GM19238 (cell line): ENCODE results near the gene PFKFB1.
A peak's percentile ranks its signal among the peaks of the same experiment; 100 is the strongest.

ENCODE experiments used
- DNase-seq: peaks from one replicate; pipeline ENCODE4 v3.0.0; 2011; ENCODE audit warnings: low spot score; ENCODE audit not compliant: insufficient read length

Gene PFKFB1

GRCh38 chrX:54923376-54923775, 70.6 kb downstream of the PFKFB1 start:
- DNase-seq, result no peak

GRCh38 chrX:54922547-54922946, 71.4 kb downstream of the PFKFB1 start:
- no peak for DNase-seq

- DNase-seq, result peak; percentile 30
Measured at GRCh38 chrX:54921427-54922021, 72.5 kb downstream of the PFKFB1 start.

GRCh38 chrX:54920610-54921426, 73.2 kb downstream of the PFKFB1 start, which contains the start of gene TRO:
Gene TRO (plus strand): TSS chrX:54920824. CDS start chrX:54922247, 1,423 bp downstream.
- no peak for DNase-seq

GRCh38 chrX:54909941-54910340, 84.0 kb downstream of the PFKFB1 start:
- DNase-seq, result no peak

- DNase-seq, result no peak
Measured at GRCh38 chrX:54894159-54894558, 99.8 kb downstream of the PFKFB1 start.

GRCh38 chrX:54891573-54891972, 102.4 kb downstream of the PFKFB1 start:
- DNase-seq, result peak; percentile 6

GRCh38 chrX:54885740-54886139, 108.2 kb downstream of the PFKFB1 start:
- no peak for DNase-seq
